Heart right ventricle (tissue), 16 donors: ENCODE results near the gene SUFU. TPM values are rescaled to one million over a fixed set of nuclear protein-coding genes. Genes with fewer than 3 reads are reported as not detected.

ENCODE experiments used
- ATAC-seq, 8 donors: fragments of 200-7000 bp; cut with Tn5 transposase; one replicate each; pipeline ENCODE4 v1.9.1; 2020; ENCODE audit warnings: mild to moderate bottlenecking in 8 of 8, moderate library complexity in 8 of 8, moderate number of reproducible peaks in 1 of 8
- DNase-seq, 2 donors: peaks; one replicate each; pipeline ENCODE4 v3.0.0-alpha.2; 2020
- H3K27ac ChIP-seq, 10 donors: fragments of 200-600 bp; sonication (generic) in 2 of 10; one replicate each; pipeline versions ENCODE4 v1.5.0 to v1.8.0; 2020 to 2022; ENCODE audit warnings: mild to moderate bottlenecking in 3 of 10
- H3K27me3 ChIP-seq, 7 donors: fragments of 200-600 bp; one replicate each; pipeline ENCODE4 v1.8.0; 2021 to 2022; ENCODE audit warnings: mild to moderate bottlenecking in 2 of 7
- H3K36me3 ChIP-seq, 9 donors: fragments of 200-600 bp; sonication (generic) in 1 of 9; one replicate each; pipeline versions ENCODE4 v1.5.0 to v1.8.0; 2020 to 2022; ENCODE audit warnings: mild to moderate bottlenecking in 2 of 9
- H3K4me1 ChIP-seq, 9 donors: fragments of 200-600 bp; sonication (generic) in 1 of 9; one replicate each; pipeline versions ENCODE4 v1.5.0 to v1.8.0; 2020 to 2022; ENCODE audit warnings: mild to moderate bottlenecking in 4 of 9
- H3K4me3 ChIP-seq, 10 donors: fragments of 200-600 bp; sonication (generic) in 2 of 10; one replicate each; pipeline versions ENCODE4 v1.5.0 to v1.8.0; 2020 to 2022; ENCODE audit warnings: mild to moderate bottlenecking in 7 of 10, moderate library complexity in 2 of 10
- H3K9me3 ChIP-seq, 11 donors: fragments of 200-600 bp in 10 of 11; sonication (generic) in 2 of 11; one replicate each; pipeline versions ENCODE4 v1.5.0 to v1.8.0; 2013 to 2022; ENCODE audit warnings: mild to moderate bottlenecking in 2 of 11, control low read depth in 1 of 11, moderate library complexity in 1 of 11
- WGBS, 2 donors: extraction: QIAGEN DNeasy Blood & Tissue Kit; methylation state at CpG; one replicate each; pipeline ENCODE4 v1.1.7; 2013; ENCODE audit warnings: inconsistent platforms in 1 of 2; 5-methylcytosine and 5-hydroxymethylcytosine counted together
- intact Hi-C, 10 donors: fragments of 100-400 bp; cut with DNase I; formaldehyde crosslinking; loops; one replicate each; pipeline versions ENCODE4 v1.11.1 to v1.14.2; 2022
- polyA plus RNA-seq, 2 donors: library from polyadenylated mRNA; stranded (reverse); fragments of 200-250 nt; gene quantifications; one replicate each; pipeline ENCODE4 v1.2.3, GENCODE V29; 2013
- total RNA-seq, 10 donors: library from RNA; stranded (reverse); fragmentation: NEBNext Ultra II Directional in 3 of 10; extraction: Animal tissue kit (Norgen Biotek cat#: 25700) in 3 of 10; gene quantifications; one replicate each; pipeline versions ENCODE4 v1.2.1 to v1.2.4, GENCODE V29; 2021 to 2023
- TF ChIP-seq, protein P1 (sequence below), 9 donors: fragments of 200-600 bp; sonication (generic) in 2 of 9; IDR thresholded peaks; one replicate each; pipeline versions ENCODE4 v1.5.0 to v1.8.0; 2021 to 2022; ENCODE audit warnings: antibody characterized with exemption in 9 of 9, mild to moderate bottlenecking in 5 of 9, moderate library complexity in 1 of 9
- donor health status: Arrhythmogenic right ventricular cardiomyopathy.
- donor health status: ischemic (EF 13 %, LVEDD 7.1; RV severe dilation, severe dysfunction).
- donor health status: healthy with polysubstance abuse.
- donor health status: DM: no; HTN: yes; CAD: no.
- donor health status: DM: no; HTN: no; CAD: no.
- donor health status: ischemic (EF 25% LVEDD 6.9; RV normal size, moderate dysfunction).
- donor health status: ischemic (EF 25% LVEDD 5.7; RV mildly dilated, moderate dysfunction).
- donor health status: healthy.
- donor health status: DM: yes; HTN: yes; CAD: no.
- donor health status: Ischemic cardiomyopathy.
- donor health status: ischemic (EF 35%, LVEDD 5.7; RV mildly dilated, moderate dysfunction).
- donor health status: nonischemic (EF 11% LVEDD 7.7; RV severe dilation, severe dysfunction).
- donor health status: DM: yes; HTN: yes; CAD: no.
- donor health status: PGD.
- donor health status: ischemic (EF 29% LVEDD 5.4; RV normal size, mild dysfunction).
- donor health status: nonischemic (EF 23%, LVEDD 6.1; RV moderate dilation, normal function).

Gene SUFU
- total and polyA plus RNA-seq, 12 donors, result 3.3 to 10.1 (median 7.2) TPM

DNA sequence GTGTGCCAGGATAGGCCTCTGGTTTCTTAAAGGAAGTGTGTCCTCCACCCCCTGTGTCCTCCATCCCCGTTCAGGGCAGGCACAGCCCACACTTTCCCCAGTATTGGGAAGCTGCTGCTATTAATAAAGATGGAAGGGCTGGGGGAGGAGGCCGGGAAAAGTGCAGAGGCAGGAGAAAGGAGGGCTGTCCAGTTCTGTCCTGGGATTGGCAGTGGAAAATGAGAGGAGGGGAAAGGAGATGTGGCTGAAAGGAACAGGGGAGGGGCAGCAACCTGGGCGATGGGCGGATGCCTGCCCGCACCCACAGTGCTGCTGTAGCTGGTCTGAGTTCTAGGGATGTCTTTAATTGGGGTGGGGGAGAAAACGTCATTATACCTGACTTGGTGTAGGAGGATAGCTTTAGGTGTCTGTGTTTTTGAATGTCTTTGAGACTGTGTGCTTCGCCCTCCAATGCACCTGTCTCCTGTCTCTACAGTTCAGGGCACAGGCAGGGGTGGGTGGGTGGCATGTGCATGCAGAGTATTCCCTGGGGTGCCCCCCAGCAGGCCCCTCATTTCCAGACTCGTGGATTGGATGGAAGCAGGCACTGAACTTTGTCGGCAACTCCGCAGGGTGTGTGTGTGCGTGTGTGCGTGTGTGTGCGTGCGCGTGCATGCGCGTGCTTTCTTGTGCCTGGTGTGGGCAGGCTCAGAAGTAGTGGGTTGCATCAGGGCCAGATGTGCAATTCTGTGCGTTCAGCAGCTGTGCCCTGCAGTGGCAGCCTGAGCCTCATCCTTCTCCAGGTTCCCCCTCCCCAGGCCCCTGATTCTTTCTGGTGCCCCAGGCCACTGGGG is 143.1 kb downstream of the SUFU start:
- Histone ChIP-seq H3K9me3 (no peaks in the 10 kb centered on the region), H3K27ac (peak overlapping the region; percentile 95 to 100 (median 99)), H3K27me3 (no peaks in the 10 kb centered on the region), H3K4me1 (peaks cover 46 to 64% (median 55%) of the 10 kb centered on the region in 9 donors), H3K4me3 (peak overlapping the region; percentile 69 to 97 (median 90)), H3K36me3 (peaks cover 0 to 28% (median 0%) of the 10 kb centered on the region in 9 donors)
- intact Hi-C loops, result loop anchor here in 5 of 10 donors (1.0 to 10.0 kb wide), 7 partner anchors 27 to 144 kb away; partner anchors contain the start of genes ARL3 (in 3 of the 5), SFXN2 (in 3 of the 5), ACTR1A (in 1 of the 5) and SUFU (in 1 of the 5)
- TF ChIP-seq, protein P1, sequence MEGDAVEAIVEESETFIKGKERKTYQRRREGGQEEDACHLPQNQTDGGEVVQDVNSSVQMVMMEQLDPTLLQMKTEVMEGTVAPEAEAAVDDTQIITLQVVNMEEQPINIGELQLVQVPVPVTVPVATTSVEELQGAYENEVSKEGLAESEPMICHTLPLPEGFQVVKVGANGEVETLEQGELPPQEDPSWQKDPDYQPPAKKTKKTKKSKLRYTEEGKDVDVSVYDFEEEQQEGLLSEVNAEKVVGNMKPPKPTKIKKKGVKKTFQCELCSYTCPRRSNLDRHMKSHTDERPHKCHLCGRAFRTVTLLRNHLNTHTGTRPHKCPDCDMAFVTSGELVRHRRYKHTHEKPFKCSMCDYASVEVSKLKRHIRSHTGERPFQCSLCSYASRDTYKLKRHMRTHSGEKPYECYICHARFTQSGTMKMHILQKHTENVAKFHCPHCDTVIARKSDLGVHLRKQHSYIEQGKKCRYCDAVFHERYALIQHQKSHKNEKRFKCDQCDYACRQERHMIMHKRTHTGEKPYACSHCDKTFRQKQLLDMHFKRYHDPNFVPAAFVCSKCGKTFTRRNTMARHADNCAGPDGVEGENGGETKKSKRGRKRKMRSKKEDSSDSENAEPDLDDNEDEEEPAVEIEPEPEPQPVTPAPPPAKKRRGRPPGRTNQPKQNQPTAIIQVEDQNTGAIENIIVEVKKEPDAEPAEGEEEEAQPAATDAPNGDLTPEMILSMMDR (IDR thresholded peaks at IDR 0.05), result no peak
- ATAC-seq (peak in 6 of 8 donors; percentile 8 to 31 (median 18)), DNase-seq (peak in 1 of 2 donors; percentile 80)
- WGBS, 2 donors, result 22% methylated on average over 18 of the region's 18 CpGs

- DNase-seq (no peak), ATAC-seq (no peak)
- 37 to 45% methylated on average over 7 of the region's 7 CpGs for WGBS, 2 donors
- intact Hi-C loops, result loop anchor here in 5 of 10 donors (2.0 to 10.0 kb wide), 6 partner anchors 29 to 145 kb away; partner anchors contain the start of genes ARL3 (in 3 of the 5), SFXN2 (in 3 of the 5), ACTR1A (in 1 of the 5) and SUFU (in 1 of the 5)
- peak overlapping the region in 9 of 10 donors; percentile 64 to 100 (median 99) for H3K27ac ChIP-seq
- TF ChIP-seq, protein P1 (IDR thresholded peaks at IDR 0.05), result no peak
- H3K36me3 ChIP-seq, result peaks cover 0 to 34% (median 0%) of the 10 kb centered on the region in 9 donors
- peak overlapping the region in 9 of 10 donors; percentile 71 to 97 (median 92) for H3K4me3 ChIP-seq
- H3K9me3 ChIP-seq, result no peaks in the 10 kb centered on the region
- H3K27me3 ChIP-seq, result no peaks in the 10 kb centered on the region
- H3K4me1 ChIP-seq, result peaks cover 47 to 72% (median 62%) of the 10 kb centered on the region in 9 donors
Observed at GRCh38 chr10:102647443-102648268, 143.9 kb downstream of the SUFU start.

GRCh38 chr10:102648269-102648888 is 144.6 kb downstream of the SUFU start:
- DNase-seq (no peak), ATAC-seq (no peak)
- Histone ChIP-seq H3K27ac (peak overlapping the region in 9 of 10 donors; percentile 34 to 100 (median 99)), H3K9me3 (no peaks in the 10 kb centered on the region), H3K27me3 (no peaks in the 10 kb centered on the region), H3K4me3 (peak overlapping the region in 9 of 10 donors; percentile 18 to 96 (median 89)), H3K4me1 (peaks cover 48 to 79% (median 69%) of the 10 kb centered on the region in 9 donors), H3K36me3 (peaks cover 0 to 41% (median 3%) of the 10 kb centered on the region in 9 donors)
- intact Hi-C loops, result loop anchor here in 4 of 10 donors (5.0 to 10.0 kb wide), 3 partner anchors 51 to 66 kb away; partner anchors contain the start of genes ARL3 (in 3 of the 4) and SFXN2 (in 3 of the 4)
- 32 to 33% methylated on average over 12 of the region's 12 CpGs for WGBS, 2 donors
- TF ChIP-seq, protein P1 (IDR thresholded peaks at IDR 0.05), result no peak
